Measurements from ENCODE around the gene PRKCH. TPM values are rescaled to one million over a fixed set of nuclear protein-coding genes. Genes with fewer than 3 reads are reported as not detected.
A peak's percentile ranks its signal among the peaks of the same experiment; 100 is the strongest.

PRKCH gene
- polyA plus RNA-seq, 3 donors from 2014 or later = 231 to 451 (median 335) TPM

DNA sequence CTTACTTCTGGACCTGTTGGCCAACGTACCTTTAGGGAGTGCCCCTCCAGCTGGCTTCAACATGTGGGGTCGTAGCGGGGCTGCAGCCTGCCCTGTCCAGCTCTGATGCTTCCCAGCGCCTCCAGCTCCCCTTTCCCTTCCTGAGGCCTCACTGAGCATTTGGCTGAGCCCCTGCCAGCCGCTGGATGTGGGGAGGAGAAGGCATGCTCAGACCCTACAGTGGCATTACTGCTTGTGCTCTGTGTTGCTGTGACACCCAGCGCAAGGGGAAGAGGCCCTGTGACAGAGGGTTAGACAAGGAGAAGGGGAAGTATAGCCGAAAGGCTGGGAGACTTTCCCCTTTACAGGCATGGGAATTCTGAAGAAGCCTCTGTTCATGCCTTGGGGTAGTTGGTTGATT lies 145.9 kb downstream of the PRKCH start:
- H3K36me3 Mint-ChIP-seq = peaks cover 20 to 38% (median 26%) of the 10 kb centered on the region in 3 donors
- peak overlapping the region in 5 of 6 donors; percentile 84 to 97 (median 95) for H3K27ac Mint-ChIP-seq
- no peak for DNase-seq
- H3K9me3 Mint-ChIP-seq = no peaks in the 10 kb centered on the region
- peaks cover 73 to 97% of the 10 kb centered on the region in 2 donors for H3K4me1 Mint-ChIP-seq
- H3K27me3 Mint-ChIP-seq (ENCODE audit: low read depth in 3 of 3) = peaks cover 12 to 46% (median 41%) of the 10 kb centered on the region in 3 donors
- H3K4me3 Mint-ChIP-seq = peak overlapping the region in 1 of 5 donors; percentile 10

DNA sequence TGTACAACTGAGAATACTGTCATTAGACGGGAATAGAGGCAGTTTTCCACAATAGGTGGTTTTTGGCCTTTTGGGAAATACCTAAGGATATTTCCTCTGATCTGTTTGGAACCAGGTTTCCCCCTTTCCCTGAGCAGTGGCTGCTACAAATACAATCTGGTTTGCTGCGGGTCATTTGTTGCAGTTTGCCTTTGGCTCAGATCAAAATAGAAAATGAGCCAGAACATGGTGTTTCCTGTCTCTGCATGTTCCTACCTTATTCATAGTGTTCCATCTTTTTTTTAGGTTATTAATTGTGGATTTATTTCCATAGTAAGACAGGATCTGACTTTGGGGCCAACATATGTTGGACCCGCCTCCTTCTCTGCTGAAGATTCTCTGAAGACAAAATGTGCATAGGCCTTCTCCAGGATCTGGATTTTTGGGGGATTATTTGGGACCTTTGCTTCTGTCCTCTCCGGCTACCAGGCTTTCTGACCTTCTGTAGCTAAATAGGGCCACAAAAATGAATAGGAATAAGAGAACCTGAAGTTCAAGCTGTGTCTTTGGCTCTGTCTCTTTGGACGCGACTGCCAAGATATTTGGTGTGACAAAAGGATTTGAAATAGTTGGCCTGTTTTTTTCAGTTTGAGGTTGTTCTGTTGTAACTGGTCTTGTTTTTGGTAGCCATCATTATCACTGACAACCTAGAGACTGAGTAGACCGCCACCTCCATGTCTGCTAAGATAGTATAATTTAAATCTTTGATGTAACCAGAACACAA lies 146.9 kb downstream of the PRKCH start:
- no peaks in the 10 kb centered on the region for H3K9me3 Mint-ChIP-seq
- no peak overlapping the region for H3K4me3 Mint-ChIP-seq
- peaks cover 25 to 40% (median 32%) of the 10 kb centered on the region in 3 donors for H3K36me3 Mint-ChIP-seq
- H3K4me1 Mint-ChIP-seq = peaks cover 74 to 97% of the 10 kb centered on the region in 2 donors
- peaks cover 21 to 49% (median 46%) of the 10 kb centered on the region in 3 donors for H3K27me3 Mint-ChIP-seq (ENCODE audit: low read depth in 3 of 3)
- no peak for DNase-seq
- peak overlapping the region in 5 of 6 donors; percentile 77 to 97 (median 95) for H3K27ac Mint-ChIP-seq

DNA sequence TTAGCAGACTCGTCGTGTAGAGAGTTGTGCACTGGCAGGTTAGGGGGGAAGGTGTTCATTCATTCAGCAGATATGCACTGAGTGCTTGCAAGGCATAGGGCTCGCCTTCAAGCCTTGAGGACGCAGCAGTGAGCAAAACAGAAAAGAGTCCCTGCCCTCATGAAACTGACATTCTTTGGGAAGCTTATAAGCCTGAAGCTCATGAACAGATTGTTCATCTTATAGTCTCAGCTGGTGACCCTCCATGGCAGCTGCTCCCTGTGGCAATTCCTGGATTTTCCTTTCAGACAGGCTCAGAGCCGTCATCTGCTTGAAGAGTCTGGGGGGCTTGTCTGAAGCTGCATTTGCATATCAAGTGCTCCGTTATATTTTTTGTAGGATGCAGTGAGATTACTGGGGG lies 148.4 kb downstream of the PRKCH start:
- H3K9me3 Mint-ChIP-seq = no peaks in the 10 kb centered on the region

DNA sequence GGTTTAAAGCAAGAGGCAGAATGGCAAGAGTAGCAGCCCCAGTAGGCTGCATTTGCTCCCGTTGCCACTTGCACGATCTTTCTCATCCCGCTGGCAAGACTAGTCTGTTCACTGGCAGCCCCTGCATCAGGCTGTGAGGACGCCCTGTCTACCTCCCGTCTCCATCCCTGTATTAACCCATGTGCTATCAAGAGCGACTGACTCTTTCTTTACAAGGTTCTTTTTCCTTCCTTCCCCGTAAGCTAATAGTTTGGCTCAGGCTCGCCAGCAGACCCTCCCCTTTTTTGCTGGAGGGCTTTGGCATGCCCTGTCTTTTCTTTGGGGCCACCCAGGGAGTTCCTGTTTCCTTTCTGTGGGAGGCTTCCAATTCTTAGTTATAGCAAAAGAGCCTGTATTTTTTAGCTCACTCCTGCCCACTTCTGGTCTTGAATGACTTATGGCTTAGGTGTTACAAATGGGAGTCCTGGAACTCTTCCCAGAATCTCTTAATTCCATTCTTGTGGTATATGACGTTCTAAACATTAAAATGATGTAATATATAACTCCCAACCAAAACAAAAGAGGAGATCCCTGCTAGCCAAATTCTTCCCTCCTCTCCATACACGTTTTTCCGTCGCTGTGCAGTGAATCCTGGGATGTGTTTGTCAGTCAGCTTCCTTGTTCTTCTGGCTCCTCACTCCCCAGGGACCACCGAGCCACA lies 149.0 kb downstream of the PRKCH start:
- peak overlapping the region in 5 of 6 donors; percentile 91 to 97 (median 95) for H3K27ac Mint-ChIP-seq
- peaks cover 20 to 62% (median 49%) of the 10 kb centered on the region in 3 donors for H3K27me3 Mint-ChIP-seq (ENCODE audit: low read depth in 3 of 3)
- H3K9me3 Mint-ChIP-seq = no peaks in the 10 kb centered on the region
- peaks cover 23 to 32% (median 27%) of the 10 kb centered on the region in 3 donors for H3K36me3 Mint-ChIP-seq
- no peak for DNase-seq
- H3K4me1 Mint-ChIP-seq = peaks cover 81 to 97% of the 10 kb centered on the region in 2 donors
- peak overlapping the region; percentile 72 to 82 (median 80) for H3K4me3 Mint-ChIP-seq

More for the DNA sequence above, 148.4 kb downstream of the PRKCH start:
- DNase-seq = no peak
- H3K4me1 Mint-ChIP-seq = peaks cover 80 to 97% of the 10 kb centered on the region in 2 donors
- H3K4me3 Mint-ChIP-seq = peak overlapping the region in 2 of 5 donors; percentile 25 to 41
- H3K27ac Mint-ChIP-seq = peak overlapping the region in 5 of 6 donors; percentile 91 to 97 (median 95)
- H3K36me3 Mint-ChIP-seq = peaks cover 26 to 33% (median 33%) of the 10 kb centered on the region in 3 donors
- peaks cover 22 to 57% (median 48%) of the 10 kb centered on the region in 3 donors for H3K27me3 Mint-ChIP-seq (ENCODE audit: low read depth in 3 of 3)

DNA sequence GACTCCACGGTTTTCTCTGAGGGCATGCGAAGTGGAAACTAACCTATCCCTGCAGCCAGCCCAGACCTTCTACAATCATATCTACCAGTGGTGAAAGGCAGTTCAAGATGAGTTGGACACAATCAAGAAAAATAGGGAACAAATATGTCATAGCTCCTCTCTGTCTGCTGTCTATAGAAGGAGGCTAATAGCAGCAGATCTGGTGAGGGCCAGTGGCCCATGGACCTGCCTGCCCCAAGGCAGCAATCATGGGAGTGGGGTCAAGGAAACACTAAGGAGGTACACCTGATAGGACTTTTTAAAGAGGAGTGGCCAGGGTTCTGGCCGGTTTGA lies 149.5 kb downstream of the PRKCH start:
- peak overlapping the region; percentile 72 to 82 (median 80) for H3K4me3 Mint-ChIP-seq
- H3K27me3 Mint-ChIP-seq (ENCODE audit: low read depth in 3 of 3) = peaks cover 20 to 63% (median 48%) of the 10 kb centered on the region in 3 donors
- DNase-seq = no peak
- H3K4me1 Mint-ChIP-seq = peaks cover 81 to 97% of the 10 kb centered on the region in 2 donors
- H3K27ac Mint-ChIP-seq = peak overlapping the region in 5 of 6 donors; percentile 91 to 97 (median 95)
- H3K36me3 Mint-ChIP-seq = peaks cover 21 to 29% (median 24%) of the 10 kb centered on the region in 3 donors
- no peaks in the 10 kb centered on the region for H3K9me3 Mint-ChIP-seq

DNA sequence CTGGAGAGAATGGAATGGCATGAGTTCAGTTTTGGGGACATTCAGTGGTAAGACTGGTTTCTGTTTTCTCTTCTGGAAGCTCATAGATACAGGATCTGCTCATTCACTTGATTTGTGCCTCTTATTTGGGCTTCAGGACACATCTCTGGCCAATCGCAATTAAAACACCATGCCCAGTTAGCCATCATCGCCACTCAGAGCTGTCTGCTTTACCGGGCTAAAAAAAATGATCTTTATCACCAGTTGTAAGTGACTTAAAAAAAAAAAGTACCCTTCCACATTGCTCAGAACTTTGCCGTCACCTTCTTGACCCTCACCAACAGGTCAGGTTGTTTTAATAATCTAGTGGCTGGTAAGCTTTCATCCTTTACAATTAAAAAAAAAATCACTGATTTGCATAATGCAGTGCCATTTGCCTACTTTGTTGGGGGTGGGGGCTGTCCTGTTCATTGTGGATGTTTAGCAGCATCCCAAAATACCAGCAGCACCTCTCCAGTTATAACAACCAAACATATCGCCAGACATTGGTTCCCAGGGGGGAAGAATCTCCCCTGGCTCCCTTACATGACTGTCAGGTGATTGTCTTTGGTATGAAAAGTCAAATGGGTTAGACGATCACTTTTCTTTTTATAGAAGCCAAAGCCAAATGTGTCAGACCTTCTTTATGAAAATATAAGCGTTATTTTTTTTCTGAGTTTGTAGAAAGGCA lies 150.1 kb downstream of the PRKCH start:
- Mint-ChIP-seq H3K27me3 (ENCODE audit: low read depth in 3 of 3) (peaks cover 23 to 63% (median 53%) of the 10 kb centered on the region in 3 donors), H3K27ac (peak overlapping the region in 5 of 6 donors; percentile 91 to 97 (median 95)), H3K9me3 (no peaks in the 10 kb centered on the region), H3K36me3 (peaks cover 21 to 29% (median 26%) of the 10 kb centered on the region in 3 donors), H3K4me3 (peak overlapping the region; percentile 72 to 82 (median 80)), H3K4me1 (peaks cover 87 to 100% of the 10 kb centered on the region in 2 donors)
- peak in 1 of 3 donors; percentile 37 for DNase-seq

DNA sequence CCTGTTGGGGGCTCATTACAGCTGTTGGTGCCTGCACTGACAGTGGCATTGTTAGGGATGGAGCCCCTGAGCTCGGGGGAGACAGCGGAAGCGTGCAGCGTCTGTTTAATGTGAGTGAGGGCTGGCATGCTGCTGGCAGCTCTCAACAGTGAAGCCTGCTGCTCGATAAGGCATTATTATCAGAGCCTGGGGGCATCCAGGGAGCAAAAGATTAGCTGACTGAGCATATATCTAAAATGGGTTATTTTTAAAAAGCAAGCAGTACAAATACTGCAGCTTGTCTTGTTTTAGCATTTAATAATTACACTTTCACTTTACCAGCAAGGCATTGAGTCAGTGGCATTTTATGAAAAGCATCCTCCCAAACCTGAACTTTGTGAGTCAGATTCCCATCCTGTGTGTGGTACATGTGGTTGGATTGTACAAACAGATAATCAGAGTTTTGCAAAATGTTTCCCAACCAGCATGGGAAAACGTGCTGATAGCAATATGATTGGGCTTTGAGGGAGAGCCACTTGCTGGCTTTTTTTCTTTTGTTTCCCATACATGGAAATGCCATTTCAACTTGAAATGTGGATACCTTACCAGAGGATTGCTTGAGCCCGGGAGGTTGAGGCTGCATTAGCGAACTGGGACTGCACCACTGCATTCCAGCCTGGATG lies 150.8 kb downstream of the PRKCH start:
- Mint-ChIP-seq H3K36me3 (peaks cover 21 to 29% (median 22%) of the 10 kb centered on the region in 3 donors), H3K4me1 (peaks cover 93 to 100% of the 10 kb centered on the region in 2 donors), H3K27me3 (ENCODE audit: low read depth in 3 of 3) (peaks cover 27 to 68% (median 56%) of the 10 kb centered on the region in 3 donors), H3K4me3 (peak overlapping the region; percentile 72 to 82 (median 80)), H3K27ac (peak overlapping the region in 5 of 6 donors; percentile 91 to 97 (median 95)), H3K9me3 (no peaks in the 10 kb centered on the region)
- DNase-seq = peak; percentile 61 to 63 (median 62)

DNA sequence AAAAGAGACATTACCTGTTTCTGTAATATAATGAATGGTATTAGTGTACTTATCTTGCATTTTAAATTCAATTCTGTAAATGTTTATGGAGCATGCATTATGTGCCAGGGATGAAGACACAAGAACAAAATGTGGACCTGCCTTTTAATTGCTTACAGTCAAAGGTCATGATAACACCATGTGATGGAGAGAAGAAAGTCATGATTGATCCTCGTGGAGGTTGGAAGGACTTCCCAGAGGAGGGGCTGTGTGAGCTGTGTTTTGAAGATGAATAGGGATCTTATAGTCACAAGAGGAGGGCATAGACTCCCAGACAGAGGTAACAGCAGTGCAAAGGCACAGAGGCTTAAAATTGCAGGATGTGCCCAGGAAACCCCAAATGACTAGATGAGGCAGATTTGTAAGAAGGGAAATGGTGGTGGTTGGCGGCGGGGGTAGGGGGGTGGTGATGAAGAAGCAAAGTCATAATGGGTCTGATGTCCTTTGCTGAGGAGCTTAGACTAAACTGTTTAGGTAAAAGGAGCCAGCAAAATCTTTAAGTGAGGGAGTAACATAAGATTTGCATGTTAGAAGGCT lies 151.5 kb downstream of the PRKCH start:
- peaks cover 93 to 100% of the 10 kb centered on the region in 2 donors for H3K4me1 Mint-ChIP-seq
- DNase-seq = peak; percentile 67 to 72 (median 71)
- peak overlapping the region; percentile 72 to 82 (median 80) for H3K4me3 Mint-ChIP-seq
- peaks cover 19 to 24% (median 21%) of the 10 kb centered on the region in 3 donors for H3K36me3 Mint-ChIP-seq
- peak overlapping the region in 5 of 6 donors; percentile 91 to 97 (median 95) for H3K27ac Mint-ChIP-seq
- no peaks in the 10 kb centered on the region for H3K9me3 Mint-ChIP-seq
- H3K27me3 Mint-ChIP-seq (ENCODE audit: low read depth in 3 of 3) = peaks cover 30 to 71% (median 53%) of the 10 kb centered on the region in 3 donors

DNA sequence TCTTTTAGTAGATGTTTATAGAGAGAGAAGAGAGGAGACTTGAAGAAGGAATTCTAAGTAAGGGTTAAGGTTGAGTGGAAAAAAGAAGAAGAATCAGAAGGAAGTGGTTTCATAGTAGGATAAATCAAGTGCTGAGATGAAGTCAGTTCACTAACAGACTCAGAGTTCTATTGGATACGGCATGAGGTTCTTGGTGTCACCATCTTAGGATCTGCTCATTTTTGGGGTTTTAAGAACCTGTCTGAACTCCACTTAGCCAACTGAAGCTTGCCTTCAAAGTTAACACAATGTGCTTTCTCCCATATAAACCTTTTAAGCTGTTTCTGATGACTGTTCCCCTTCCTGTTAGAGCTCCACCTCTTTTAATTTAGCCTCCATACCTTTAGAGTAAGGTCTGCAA lies 152.6 kb downstream of the PRKCH start:
- Mint-ChIP-seq H3K36me3 (peaks cover 16 to 26% (median 21%) of the 10 kb centered on the region in 3 donors), H3K9me3 (no peaks in the 10 kb centered on the region), H3K27ac (peak overlapping the region in 5 of 6 donors; percentile 91 to 97 (median 95)), H3K4me3 (peak overlapping the region; percentile 49 to 79 (median 53)), H3K4me1 (peaks cover 95 to 100% of the 10 kb centered on the region in 2 donors), H3K27me3 (ENCODE audit: low read depth in 3 of 3) (peaks cover 30 to 67% (median 55%) of the 10 kb centered on the region in 3 donors)
- DNase-seq = no peak

DNA sequence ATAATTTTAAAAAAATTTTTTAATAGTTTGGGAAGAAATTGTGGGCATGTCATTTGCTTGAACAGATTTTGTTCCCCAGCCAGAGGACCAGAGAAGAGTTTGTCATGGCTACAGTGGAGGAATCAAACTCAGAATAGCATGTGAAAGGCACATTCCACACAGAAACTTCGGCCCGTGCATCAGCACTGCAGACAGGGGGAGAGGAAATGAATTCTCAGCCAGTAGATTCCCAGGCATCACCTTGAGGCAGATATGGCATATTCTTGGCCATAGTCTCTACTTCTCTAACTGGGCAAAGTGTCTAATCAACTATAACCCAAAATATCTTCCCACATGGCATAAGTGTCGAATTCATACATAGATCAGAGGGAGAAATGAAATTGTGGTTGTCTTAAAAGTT lies 153.3 kb downstream of the PRKCH start:
- peaks cover 31 to 61% (median 53%) of the 10 kb centered on the region in 3 donors for H3K27me3 Mint-ChIP-seq (ENCODE audit: low read depth in 3 of 3)
- peaks cover 95 to 100% of the 10 kb centered on the region in 2 donors for H3K4me1 Mint-ChIP-seq
- peak overlapping the region in 5 of 6 donors; percentile 93 to 97 (median 94) for H3K27ac Mint-ChIP-seq
- H3K4me3 Mint-ChIP-seq = peak overlapping the region in 4 of 5 donors; percentile 23 to 64 (median 42)
- H3K36me3 Mint-ChIP-seq = peaks cover 19 to 32% (median 21%) of the 10 kb centered on the region in 3 donors
- DNase-seq = no peak
- H3K9me3 Mint-ChIP-seq = no peaks in the 10 kb centered on the region

DNA sequence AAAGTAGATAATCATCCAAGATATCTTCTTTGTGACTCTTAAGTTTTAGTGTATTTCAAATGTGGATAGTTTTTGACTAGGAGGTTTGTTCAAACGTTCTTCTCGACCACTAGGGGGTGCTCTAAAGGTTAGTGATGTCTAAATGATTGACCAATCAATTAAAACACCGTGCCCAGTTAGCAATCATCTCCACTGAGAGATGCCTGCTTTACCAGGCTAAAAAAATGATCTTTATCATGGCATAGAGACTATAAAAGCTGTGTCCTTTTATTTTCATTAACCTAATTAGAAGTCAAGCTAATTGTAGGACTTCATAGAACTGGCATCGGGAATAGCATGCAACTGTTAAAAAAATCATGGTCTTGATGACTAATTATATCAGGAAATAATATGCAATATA lies 153.9 kb downstream of the PRKCH start:
- Mint-ChIP-seq H3K27ac (peak overlapping the region in 5 of 6 donors; percentile 93 to 97 (median 94)), H3K27me3 (ENCODE audit: low read depth in 3 of 3) (peaks cover 31 to 54% (median 51%) of the 10 kb centered on the region in 3 donors), H3K4me1 (peaks cover 95 to 100% of the 10 kb centered on the region in 2 donors), H3K9me3 (no peaks in the 10 kb centered on the region), H3K4me3 (peak overlapping the region; percentile 40 to 64 (median 43)), H3K36me3 (peaks cover 19 to 28% (median 21%) of the 10 kb centered on the region in 3 donors)
- DNase-seq = peak; percentile 61 to 66 (median 65)

DNA sequence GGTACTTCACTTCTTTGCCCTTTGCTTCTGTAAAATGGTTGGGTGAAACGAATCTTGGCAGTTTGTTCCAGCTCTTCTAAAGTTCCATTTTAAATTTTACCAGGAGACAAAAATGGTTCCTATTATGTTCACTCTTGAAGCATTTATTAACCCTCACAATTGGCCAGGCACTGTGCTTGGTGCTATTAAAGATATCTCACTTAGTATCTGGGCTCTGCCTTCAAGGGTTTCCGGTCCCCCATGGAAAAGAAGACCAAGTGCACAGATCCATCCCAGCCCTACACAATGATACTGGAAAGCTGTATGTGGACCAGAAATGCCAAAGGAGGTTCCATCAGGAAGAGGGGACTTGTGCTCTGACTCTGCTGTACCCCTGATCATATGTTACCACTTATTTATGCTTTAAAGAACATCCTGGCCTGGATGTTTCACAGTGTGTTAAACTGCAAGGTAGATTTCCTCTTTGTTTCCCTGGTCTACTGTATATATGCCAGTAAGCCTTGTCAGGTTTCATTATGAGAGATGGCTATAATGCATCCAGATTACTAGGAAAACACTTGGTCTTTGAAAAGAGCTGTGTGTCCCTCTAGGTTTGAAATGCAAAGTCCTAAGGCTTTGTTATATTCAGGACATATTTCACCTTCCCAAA lies 154.8 kb downstream of the PRKCH start:
- Mint-ChIP-seq H3K27ac (peak overlapping the region in 5 of 6 donors; percentile 94 to 100 (median 99)), H3K4me3 (peak overlapping the region; percentile 46 to 74 (median 54)), H3K9me3 (no peaks in the 10 kb centered on the region), H3K36me3 (peaks cover 17 to 26% (median 19%) of the 10 kb centered on the region in 3 donors), H3K4me1 (peaks cover 95 to 100% of the 10 kb centered on the region in 2 donors), H3K27me3 (ENCODE audit: low read depth in 3 of 3) (peaks cover 28 to 49% (median 48%) of the 10 kb centered on the region in 3 donors)
- DNase-seq = no peak

All from immature natural killer cell (primary cell).